GM10266 (cell line): Measurements from ENCODE around the gene PLEKHM3.

Source experiments
- DNase-seq: peaks from one replicate; pipeline ENCODE4 v3.0.0; 2012; ENCODE audit errors: extremely low spot score
- CTCF ChIP-seq: IDR thresholded peaks from 2 replicates; pipeline ENCODE4 v1.5.1; 2012; ENCODE audit warnings: mild to moderate bottlenecking, low read depth; ENCODE audit not compliant: control insufficient read depth, insufficient read depth; ENCODE audit errors: missing control alignments

Gene PLEKHM3

DNA sequence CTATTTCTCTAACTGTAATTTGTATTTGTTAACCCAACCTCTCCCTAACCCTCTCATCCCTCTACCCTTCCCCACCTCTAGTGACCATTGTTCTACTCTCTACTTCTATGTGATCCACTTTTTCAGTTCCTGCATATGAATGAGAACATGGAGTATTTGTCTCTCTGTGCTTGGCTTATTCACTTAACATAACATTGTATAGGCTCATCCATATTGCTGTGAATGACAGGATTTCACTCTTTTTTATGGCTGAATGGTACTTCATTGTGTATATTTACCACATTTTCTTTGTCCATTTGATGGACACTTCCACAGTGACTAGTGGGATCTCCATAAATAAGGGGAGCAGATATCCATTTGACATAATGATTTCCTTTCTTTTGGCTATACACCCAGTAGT is 103.7 kb downstream of the PLEKHM3 start:
- no peak for TF ChIP-seq CTCF
- no peak for DNase-seq

- TF ChIP-seq CTCF, result no peak
- DNase-seq, result no peak
These were observed 104.6 kb downstream of the PLEKHM3 start for GRCh38 chr2:207920721-207921120.

GRCh38 chr2:207920321-207920720 is 105.0 kb downstream of the PLEKHM3 start:
- TF ChIP-seq CTCF, result no peak
- DNase-seq, result no peak

DNA sequence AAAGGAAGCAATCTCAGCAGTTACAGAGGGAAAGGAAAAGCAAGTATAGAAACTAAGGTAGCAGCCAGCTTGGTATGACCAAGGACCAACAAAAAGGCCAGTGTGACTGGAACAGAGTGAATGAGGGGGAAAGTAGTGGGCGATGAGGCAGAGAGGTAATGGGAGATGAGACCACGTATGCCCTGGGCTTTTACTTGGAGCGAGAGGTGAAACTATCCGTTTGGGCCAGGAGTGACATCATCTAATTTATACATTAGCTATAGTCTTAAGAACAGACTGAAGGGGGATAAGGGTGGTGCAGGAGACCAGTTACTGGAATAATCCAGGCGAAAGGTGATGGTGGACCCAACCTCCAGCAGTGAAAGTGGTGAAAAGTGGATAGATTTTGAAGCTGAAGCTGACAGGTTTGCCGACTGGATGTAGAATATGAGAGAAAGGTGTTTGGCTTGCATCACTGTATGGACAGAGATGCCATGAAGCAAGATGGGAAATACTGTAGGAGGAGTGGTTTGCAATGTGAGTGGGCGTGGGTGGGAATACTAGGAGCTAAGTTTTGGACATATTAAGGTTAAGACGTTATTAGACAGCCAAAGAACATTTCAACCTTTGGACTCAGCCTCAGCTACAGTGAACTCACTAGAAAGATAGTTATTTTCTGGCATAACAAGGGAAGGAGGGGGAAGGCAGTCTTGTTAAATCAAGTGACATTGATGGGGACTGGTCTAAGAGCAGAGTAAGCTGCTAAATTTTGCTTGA is 106.0 kb downstream of the PLEKHM3 start:
- DNase-seq, result no peak
- no peak for TF ChIP-seq CTCF

DNA sequence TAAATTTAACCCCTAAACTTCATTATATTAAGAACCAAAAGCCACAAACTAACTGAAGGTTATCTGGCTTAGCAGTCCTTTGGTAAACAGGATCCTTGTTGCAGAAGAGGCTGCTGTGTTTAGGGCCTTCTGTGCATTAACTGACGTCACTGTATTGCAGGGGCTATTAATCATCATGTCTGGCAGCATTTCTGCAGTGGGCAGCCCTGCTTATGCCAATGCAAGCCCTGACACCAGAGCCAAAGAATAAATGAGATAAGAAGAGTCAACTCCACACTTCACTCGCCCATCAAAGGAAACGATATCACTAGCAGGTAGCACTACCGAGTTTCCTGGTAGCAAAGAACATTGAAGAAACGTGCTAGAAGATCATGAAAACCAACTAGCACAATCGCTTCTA is 110.6 kb downstream of the PLEKHM3 start:
- TF ChIP-seq CTCF, result no peak
- DNase-seq, result no peak

- no peak for TF ChIP-seq CTCF
These were observed 111.5 kb downstream of the PLEKHM3 start for GRCh38 chr2:207913772-207914358.

DNA sequence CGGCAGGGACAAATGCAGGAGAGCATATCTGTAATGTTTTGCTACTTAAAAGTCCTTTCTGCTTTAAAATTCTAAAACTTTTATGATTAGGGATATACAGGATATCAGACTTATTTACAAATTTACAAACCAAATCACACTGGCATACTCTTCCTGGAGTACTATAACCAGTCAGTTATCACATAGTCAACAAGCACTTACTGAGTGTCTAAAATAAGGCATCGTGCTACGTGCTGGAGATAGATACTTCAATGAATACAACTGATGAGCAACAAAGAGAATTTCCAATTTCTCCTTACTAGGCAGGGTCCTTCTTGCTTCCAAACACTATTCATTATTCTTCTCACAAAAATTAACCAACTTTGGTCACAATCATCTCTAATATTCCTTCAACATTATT is 113.5 kb downstream of the PLEKHM3 start:
- no peak for DNase-seq
- TF ChIP-seq CTCF, result no peak

More at GRCh38 chr2:207913772-207914358, 111.5 kb downstream of the PLEKHM3 start:
- no peak for DNase-seq
